ENCODE measurements around the gene FAM184B. TPM values are rescaled to one million over a fixed set of nuclear protein-coding genes. Genes with fewer than 3 reads are reported as not detected.

The FAM184B gene
- total RNA-seq, 1 experiment from 2014 or later, result not detected

GRCh38 chr4:17722356-17722700, 59.1 kb downstream of the FAM184B start:
- no peaks in the 10 kb centered on the region for H3K9me3 Mint-ChIP-seq (ENCODE audit: unreplicated experiment)
- no peak for DNase-seq
- no TSS peak for BruUV-seq (replicated peaks)
- Histone ChIP-seq H3K4me1 (no peaks in the 10 kb centered on the region), H3K36me3 (ENCODE audit: control insufficient read depth, insufficient read depth, low read length) (no peaks in the 10 kb centered on the region), H3K9me3 (no peaks in the 10 kb centered on the region), H3K27me3 (replicated peaks; ENCODE audit: control insufficient read depth, insufficient read depth, low read length) (no peaks in the 10 kb centered on the region), H3K4me3 (ENCODE audit: low read depth, low read length) (no peak overlapping the region)
- H3K4me1 Mint-ChIP-seq (ENCODE audit: low read depth, unreplicated experiment), result no peaks in the 10 kb centered on the region
- POLR2A ChIA-PET, result no interaction called here
- no peaks in the 10 kb centered on the region for H3K36me3 Mint-ChIP-seq (ENCODE audit: insufficient read depth, unreplicated experiment)
- intact Hi-C loops (cut with micrococcal nuclease; ENCODE audit: unreplicated experiment), result no loop called here
- no peak overlapping the region for H3K27ac Mint-ChIP-seq (ENCODE audit: unreplicated experiment)
- CTCF ChIA-PET, result no interaction called here
- no peak for TF ChIP-seq CTCF (IDR thresholded peaks at IDR 0.05; ENCODE audit: insufficient read depth in 1 of 2, low read depth in 1 of 2, low read length in 1 of 2, severe bottlenecking in 1 of 2, unreplicated experiment in 1 of 2)
- peaks cover 9% of the 10 kb centered on the region for H3K27me3 Mint-ChIP-seq (ENCODE audit: insufficient read depth, unreplicated experiment)
- no peak overlapping the region for H3K4me3 Mint-ChIP-seq (ENCODE audit: unreplicated experiment)

- no peaks in the 10 kb centered on the region for H3K9me3 Mint-ChIP-seq (ENCODE audit: unreplicated experiment)
- intact Hi-C loops (cut with micrococcal nuclease; ENCODE audit: unreplicated experiment), result no loop called here
- no peak overlapping the region for H3K27ac Mint-ChIP-seq (ENCODE audit: unreplicated experiment)
- no peak overlapping the region for H3K4me3 Mint-ChIP-seq (ENCODE audit: unreplicated experiment)
- TF ChIP-seq CTCF (IDR thresholded peaks at IDR 0.05; ENCODE audit: insufficient read depth in 1 of 2, low read depth in 1 of 2, low read length in 1 of 2, severe bottlenecking in 1 of 2, unreplicated experiment in 1 of 2), result no peak
- Histone ChIP-seq H3K36me3 (ENCODE audit: control insufficient read depth, insufficient read depth, low read length) (no peaks in the 10 kb centered on the region), H3K27me3 (replicated peaks; ENCODE audit: control insufficient read depth, insufficient read depth, low read length) (no peaks in the 10 kb centered on the region), H3K4me1 (no peaks in the 10 kb centered on the region), H3K4me3 (ENCODE audit: low read depth, low read length) (no peak overlapping the region), H3K9me3 (no peaks in the 10 kb centered on the region)
- H3K36me3 Mint-ChIP-seq (ENCODE audit: insufficient read depth, unreplicated experiment), result no peaks in the 10 kb centered on the region
- no peak for DNase-seq
- no TSS peak for BruUV-seq (replicated peaks)
- peaks cover 9% of the 10 kb centered on the region for H3K27me3 Mint-ChIP-seq (ENCODE audit: insufficient read depth, unreplicated experiment)
- CTCF ChIA-PET, result no interaction called here
- no peaks in the 10 kb centered on the region for H3K4me1 Mint-ChIP-seq (ENCODE audit: low read depth, unreplicated experiment)
- POLR2A ChIA-PET, result no interaction called here
Observed at GRCh38 chr4:17721496-17722355, 59.7 kb downstream of the FAM184B start.

- POLR2A ChIA-PET, result no interaction called here
- H3K4me3 Mint-ChIP-seq (ENCODE audit: unreplicated experiment), result no peak overlapping the region
- H3K27ac Mint-ChIP-seq (ENCODE audit: unreplicated experiment), result no peak overlapping the region
- no peaks in the 10 kb centered on the region for H3K27me3 ChIP-seq (replicated peaks; ENCODE audit: control insufficient read depth, insufficient read depth, low read length)
- CTCF ChIA-PET, result no interaction called here
- no peaks in the 10 kb centered on the region for H3K36me3 Mint-ChIP-seq (ENCODE audit: insufficient read depth, unreplicated experiment)
- no peaks in the 10 kb centered on the region for H3K36me3 ChIP-seq (ENCODE audit: control insufficient read depth, insufficient read depth, low read length)
- no peak overlapping the region for H3K4me3 ChIP-seq (ENCODE audit: low read depth, low read length)
- intact Hi-C loops (cut with micrococcal nuclease; ENCODE audit: unreplicated experiment), result no loop called here
- BruUV-seq (replicated peaks), result no TSS peak
- H3K9me3 Mint-ChIP-seq (ENCODE audit: unreplicated experiment), result no peaks in the 10 kb centered on the region
- no peak for TF ChIP-seq CTCF (IDR thresholded peaks at IDR 0.05; ENCODE audit: insufficient read depth in 1 of 2, low read depth in 1 of 2, low read length in 1 of 2, severe bottlenecking in 1 of 2, unreplicated experiment in 1 of 2)
- no peaks in the 10 kb centered on the region for H3K9me3 ChIP-seq
- peaks cover 9% of the 10 kb centered on the region for H3K27me3 Mint-ChIP-seq (ENCODE audit: insufficient read depth, unreplicated experiment)
- DNase-seq, result no peak
- H3K4me1 ChIP-seq, result no peaks in the 10 kb centered on the region
- peaks cover 7% of the 10 kb centered on the region for H3K4me1 Mint-ChIP-seq (ENCODE audit: low read depth, unreplicated experiment)
Observed at GRCh38 chr4:17719106-17719505, 62.3 kb downstream of the FAM184B start.
